ENCODE results near the gene LIPA. TPM values are rescaled to one million over a fixed set of nuclear protein-coding genes. Genes with fewer than 3 reads are reported as not detected.

The LIPA gene
- total and polyA plus RNA-seq, 2 of the 4 experiments (the other 2 are of a cell fraction), result 23.1 to 31.9 TPM

DNA sequence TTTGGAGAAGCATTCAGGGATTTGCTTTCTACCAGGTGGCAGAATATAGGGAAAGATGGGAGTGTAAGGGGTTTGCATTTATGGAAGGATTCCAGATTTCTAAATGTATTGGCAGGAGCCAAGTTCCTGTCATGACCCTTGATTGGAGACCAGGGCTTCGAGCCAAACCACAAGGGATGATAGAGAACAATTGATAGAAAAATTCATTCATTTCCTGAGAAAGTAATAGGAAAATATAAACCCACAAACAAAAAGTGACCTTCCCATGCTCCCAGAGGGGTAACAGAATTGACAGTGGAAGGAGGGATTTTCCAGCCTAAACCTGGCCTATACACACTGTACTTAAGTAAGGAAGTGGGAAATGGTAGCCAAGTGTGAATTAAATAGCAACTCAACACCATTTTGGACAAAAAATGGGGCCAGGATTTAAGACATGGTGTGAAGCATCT lies 27.9 kb upstream of the LIPA start:
- Histone ChIP-seq H3K18ac (ENCODE audit: low read depth, low read length) (peak overlapping the region; percentile 83), H4K20me1 (ENCODE audit: insufficient read depth, low read length) (no peaks in the 10 kb centered on the region), H2AK9ac (replicated peaks; ENCODE audit: low read depth, low read length, poor library complexity) (no peak overlapping the region), H3K27me3 (ENCODE audit: control insufficient read depth, insufficient read depth, low read length) (no peaks in the 10 kb centered on the region), H3K9ac (ENCODE audit: low read depth, low read length) (no peak overlapping the region), H3K4me1 (ENCODE audit: control insufficient read depth, insufficient read depth, low read length) (peaks cover 23% of the 10 kb centered on the region), H3K4ac (ENCODE audit: low read depth, low read length) (peak overlapping the region; percentile 72; the same call in 1 of the 2 replicates), H4K91ac (ENCODE audit: insufficient read depth, low read depth, low read length) (peak overlapping the region; percentile 72; the same call in 1 of the 2 replicates), H3K9me1 (ENCODE audit: insufficient read depth, low read length) (peaks cover 6% of the 10 kb centered on the region), H3K27ac (ENCODE audit: insufficient read depth, low read length) (no peak overlapping the region), H3K56ac (ENCODE audit: extremely low read depth, insufficient read depth, low read length) (no peak overlapping the region), H3K14ac (replicated peaks; ENCODE audit: low read depth, low read length) (peak overlapping the region; percentile 73), H2BK120ac (ENCODE audit: low read depth, low read length) (peak overlapping the region; percentile 83; the same call in 1 of the 2 replicates), H2AK5ac (ENCODE audit: low read depth, low read length) (peak overlapping the region; percentile 63; the same call in 1 of the 2 replicates), H2BK20ac (ENCODE audit: low read depth, low read length) (peak overlapping the region; percentile 73), H2BK15ac (ENCODE audit: low read depth, low read length) (peak overlapping the region; percentile 90; the same call in 2 of the 3 replicates), H3K9me3 (ENCODE audit: control insufficient read depth, insufficient read depth, low read length) (no peaks in the 10 kb centered on the region), H2BK5ac (ENCODE audit: low read depth, low read length, poor library complexity, severe bottlenecking) (peak overlapping the region; percentile 56), H3K79me1 (ENCODE audit: low read depth in 1 of 2, low read length in 2 of 2) (no peaks in the 10 kb centered on the region), H2AFZ (replicated peaks; ENCODE audit: low read length, poor library complexity) (no peak overlapping the region), H3K23ac (ENCODE audit: low read depth, low read length) (peak overlapping the region; percentile 68; the same call in 1 of the 2 replicates), H3K4me3 (ENCODE audit: insufficient read depth, low read depth, low read length) (no peak overlapping the region), H3K36me3 (ENCODE audit: control insufficient read depth, insufficient read depth, low read length) (no peaks in the 10 kb centered on the region), H4K5ac (ENCODE audit: low read depth, low read length) (no peak overlapping the region; the same call in 1 of the 2 replicates), H3K4me2 (ENCODE audit: low read depth, low read length) (no peak overlapping the region), H4K8ac (ENCODE audit: low read depth in 2 of 2, low read length in 2 of 2) (peak overlapping the region in 1 of 2 experiments; percentile 64; a peak in 2 of 4 replicates)
- ChIA-PET POLR2A (ENCODE audit: unreplicated experiment) (no interaction called here), CTCF (no interaction called here)
- in situ Hi-C loops (cut with MboI; ENCODE audit: low sequenced_read_pairs), result no loop called here
- no CpG with 5 or more reads among the region's 1 CpG for WGBS, 2 experiments (ENCODE audit: extremely low coverage in 2 of 2, insufficient read length in 1 of 2)
- TF ChIP-seq MAZ (IDR thresholded peaks at IDR 0.05; ENCODE audit: borderline replicate concordance, low read depth, low read length) (no peak), CHD1 (IDR thresholded peaks at IDR 0.05; ENCODE audit: low read depth, low read length) (no peak), BHLHE40 (IDR thresholded peaks at IDR 0.05; ENCODE audit: low read depth, low read length) (no peak), NFE2L2 (IDR thresholded peaks at IDR 0.05; ENCODE audit: low read depth, low read length) (no peak), RCOR1 (IDR thresholded peaks at IDR 0.05; ENCODE audit: insufficient replicate concordance, low read length) (no peak), RFX5 (IDR thresholded peaks at IDR 0.05; ENCODE audit: low read depth, low read length) (no peak), SMC3 (IDR thresholded peaks at IDR 0.05; ENCODE audit: low read depth, low read length) (no peak), MXI1 (IDR thresholded peaks at IDR 0.05; ENCODE audit: borderline replicate concordance, low read depth, low read length) (no peak), CEBPB (IDR thresholded peaks at IDR 0.05; ENCODE audit: low read depth, low read length) (no peak), MAFK (IDR thresholded peaks at IDR 0.05; ENCODE audit: low read depth, low read length) (no peak), RAD21 (IDR thresholded peaks at IDR 0.05; ENCODE audit: low read length) (no peak), POLR2A (IDR thresholded peaks at IDR 0.05; ENCODE audit: low read depth, low read length) (no peak), FOS (IDR thresholded peaks at IDR 0.05; ENCODE audit: low read depth, low read length) (no peak)
- TF ChIP-seq, protein P1, sequence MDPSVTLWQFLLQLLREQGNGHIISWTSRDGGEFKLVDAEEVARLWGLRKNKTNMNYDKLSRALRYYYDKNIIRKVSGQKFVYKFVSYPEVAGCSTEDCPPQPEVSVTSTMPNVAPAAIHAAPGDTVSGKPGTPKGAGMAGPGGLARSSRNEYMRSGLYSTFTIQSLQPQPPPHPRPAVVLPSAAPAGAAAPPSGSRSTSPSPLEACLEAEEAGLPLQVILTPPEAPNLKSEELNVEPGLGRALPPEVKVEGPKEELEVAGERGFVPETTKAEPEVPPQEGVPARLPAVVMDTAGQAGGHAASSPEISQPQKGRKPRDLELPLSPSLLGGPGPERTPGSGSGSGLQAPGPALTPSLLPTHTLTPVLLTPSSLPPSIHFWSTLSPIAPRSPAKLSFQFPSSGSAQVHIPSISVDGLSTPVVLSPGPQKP (IDR thresholded peaks at IDR 0.05; ENCODE audit: borderline replicate concordance, low read depth, low read length), result no peak
- TF ChIP-seq, protein P2, sequence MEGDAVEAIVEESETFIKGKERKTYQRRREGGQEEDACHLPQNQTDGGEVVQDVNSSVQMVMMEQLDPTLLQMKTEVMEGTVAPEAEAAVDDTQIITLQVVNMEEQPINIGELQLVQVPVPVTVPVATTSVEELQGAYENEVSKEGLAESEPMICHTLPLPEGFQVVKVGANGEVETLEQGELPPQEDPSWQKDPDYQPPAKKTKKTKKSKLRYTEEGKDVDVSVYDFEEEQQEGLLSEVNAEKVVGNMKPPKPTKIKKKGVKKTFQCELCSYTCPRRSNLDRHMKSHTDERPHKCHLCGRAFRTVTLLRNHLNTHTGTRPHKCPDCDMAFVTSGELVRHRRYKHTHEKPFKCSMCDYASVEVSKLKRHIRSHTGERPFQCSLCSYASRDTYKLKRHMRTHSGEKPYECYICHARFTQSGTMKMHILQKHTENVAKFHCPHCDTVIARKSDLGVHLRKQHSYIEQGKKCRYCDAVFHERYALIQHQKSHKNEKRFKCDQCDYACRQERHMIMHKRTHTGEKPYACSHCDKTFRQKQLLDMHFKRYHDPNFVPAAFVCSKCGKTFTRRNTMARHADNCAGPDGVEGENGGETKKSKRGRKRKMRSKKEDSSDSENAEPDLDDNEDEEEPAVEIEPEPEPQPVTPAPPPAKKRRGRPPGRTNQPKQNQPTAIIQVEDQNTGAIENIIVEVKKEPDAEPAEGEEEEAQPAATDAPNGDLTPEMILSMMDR (conservative IDR thresholded peaks at IDR 0.05; ENCODE audit: low read depth, low read length), result no peak
- TF ChIP-seq, protein P3, sequence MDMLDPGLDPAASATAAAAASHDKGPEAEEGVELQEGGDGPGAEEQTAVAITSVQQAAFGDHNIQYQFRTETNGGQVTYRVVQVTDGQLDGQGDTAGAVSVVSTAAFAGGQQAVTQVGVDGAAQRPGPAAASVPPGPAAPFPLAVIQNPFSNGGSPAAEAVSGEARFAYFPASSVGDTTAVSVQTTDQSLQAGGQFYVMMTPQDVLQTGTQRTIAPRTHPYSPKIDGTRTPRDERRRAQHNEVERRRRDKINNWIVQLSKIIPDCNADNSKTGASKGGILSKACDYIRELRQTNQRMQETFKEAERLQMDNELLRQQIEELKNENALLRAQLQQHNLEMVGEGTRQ (IDR thresholded peaks at IDR 0.05; ENCODE audit: low read depth, low read length), result no peak
- DNase-seq (no peak), ATAC-seq (ENCODE audit: low read depth) (no peak)
- intact Hi-C loops (cut with micrococcal nuclease), result no loop called here
- dilution Hi-C loops (cut with HindIII; ENCODE audit: low sequenced_read_pairs, unreplicated experiment), result no loop called here
- no TSS peak for BruUV-seq (replicated peaks)

Measured in IMR-90 (cell line).